ENCODE results near the gene DAB2IP.

DNA sequence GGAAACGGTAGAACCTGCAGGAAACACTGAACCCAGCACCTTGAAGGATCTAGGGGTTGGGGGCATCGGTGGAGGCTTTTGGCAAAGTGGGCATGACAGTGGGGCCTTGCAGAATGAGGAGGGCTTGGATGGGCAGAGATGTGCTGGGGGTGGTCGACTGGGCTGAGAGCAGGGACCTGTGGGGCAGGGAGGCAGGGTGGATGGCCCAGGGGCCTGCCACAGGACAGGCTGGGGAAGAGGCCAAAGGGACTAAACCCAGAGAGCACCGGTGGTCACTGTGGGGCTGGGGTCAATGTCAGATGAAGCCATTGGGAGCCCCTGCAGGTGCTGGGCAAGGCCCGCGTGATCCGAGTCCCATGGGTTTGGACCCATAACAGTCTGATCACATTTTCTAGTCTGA lies 175.3 kb downstream of the DAB2IP start:
- TF ChIP-seq, protein P1, sequence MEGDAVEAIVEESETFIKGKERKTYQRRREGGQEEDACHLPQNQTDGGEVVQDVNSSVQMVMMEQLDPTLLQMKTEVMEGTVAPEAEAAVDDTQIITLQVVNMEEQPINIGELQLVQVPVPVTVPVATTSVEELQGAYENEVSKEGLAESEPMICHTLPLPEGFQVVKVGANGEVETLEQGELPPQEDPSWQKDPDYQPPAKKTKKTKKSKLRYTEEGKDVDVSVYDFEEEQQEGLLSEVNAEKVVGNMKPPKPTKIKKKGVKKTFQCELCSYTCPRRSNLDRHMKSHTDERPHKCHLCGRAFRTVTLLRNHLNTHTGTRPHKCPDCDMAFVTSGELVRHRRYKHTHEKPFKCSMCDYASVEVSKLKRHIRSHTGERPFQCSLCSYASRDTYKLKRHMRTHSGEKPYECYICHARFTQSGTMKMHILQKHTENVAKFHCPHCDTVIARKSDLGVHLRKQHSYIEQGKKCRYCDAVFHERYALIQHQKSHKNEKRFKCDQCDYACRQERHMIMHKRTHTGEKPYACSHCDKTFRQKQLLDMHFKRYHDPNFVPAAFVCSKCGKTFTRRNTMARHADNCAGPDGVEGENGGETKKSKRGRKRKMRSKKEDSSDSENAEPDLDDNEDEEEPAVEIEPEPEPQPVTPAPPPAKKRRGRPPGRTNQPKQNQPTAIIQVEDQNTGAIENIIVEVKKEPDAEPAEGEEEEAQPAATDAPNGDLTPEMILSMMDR (conservative IDR thresholded peaks at IDR 0.05; ENCODE audit: low read depth, low read length) = no peak
- TF ChIP-seq EZH2 (IDR thresholded peaks at IDR 0.05; ENCODE audit: low read length, unreplicated experiment) = no peak
- no peak for TF ChIP-seq EZH2phosphoT487 (IDR thresholded peaks at IDR 0.05; ENCODE audit: borderline replicate concordance, low read length)

Measured in PC-3 (cell line).